Measurements from ENCODE around the gene CD22. TPM values are rescaled to one million over a fixed set of nuclear protein-coding genes. Genes with fewer than 3 reads are reported as not detected.
"Not testable (repeated sequence)": the region's sequence is repeated elsewhere in the genome, so short reads cannot be mapped to it uniquely, and the experiment has no call there.

Gene CD22
- total RNA-seq, 1 experiment from 2014 or later = 0.56 TPM

DNA sequence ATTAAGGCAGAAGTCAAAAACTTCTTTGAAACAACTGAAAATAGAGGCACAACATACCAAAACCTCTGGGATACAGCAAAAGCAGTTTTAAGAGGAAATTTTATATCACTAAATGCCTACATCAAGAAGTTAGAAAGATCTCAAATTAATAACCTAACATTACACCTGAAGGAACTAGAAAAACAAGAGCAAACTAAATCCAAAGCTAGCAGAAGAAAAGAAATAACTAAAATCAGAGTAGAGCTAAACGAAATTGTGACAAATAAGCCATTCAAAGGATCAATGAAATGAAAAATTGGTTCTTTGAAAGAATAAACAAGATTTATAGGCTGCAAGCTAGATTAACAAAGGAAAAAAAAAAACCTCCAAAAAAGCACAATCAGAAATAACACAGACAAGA lies 39.4 kb downstream of the CD22 start:
- Mint-ChIP-seq H3K27ac (ENCODE audit: low read depth, unreplicated experiment) (no peak overlapping the region), H3K36me3 (ENCODE audit: insufficient read depth, unreplicated experiment) (no peaks in the 10 kb centered on the region), H3K9me3 (ENCODE audit: unreplicated experiment) (no peaks in the 10 kb centered on the region), H3K4me3 (ENCODE audit: unreplicated experiment) (no peak overlapping the region), H3K27me3 (ENCODE audit: insufficient read depth, unreplicated experiment) (peaks cover 74% of the 10 kb centered on the region), H3K4me1 (ENCODE audit: insufficient read depth, unreplicated experiment) (no peaks in the 10 kb centered on the region)
- DNase-seq (ENCODE audit: unreplicated experiment) = no peak
- POLR2A ChIA-PET = no interaction called here
- TF ChIP-seq, protein P1, sequence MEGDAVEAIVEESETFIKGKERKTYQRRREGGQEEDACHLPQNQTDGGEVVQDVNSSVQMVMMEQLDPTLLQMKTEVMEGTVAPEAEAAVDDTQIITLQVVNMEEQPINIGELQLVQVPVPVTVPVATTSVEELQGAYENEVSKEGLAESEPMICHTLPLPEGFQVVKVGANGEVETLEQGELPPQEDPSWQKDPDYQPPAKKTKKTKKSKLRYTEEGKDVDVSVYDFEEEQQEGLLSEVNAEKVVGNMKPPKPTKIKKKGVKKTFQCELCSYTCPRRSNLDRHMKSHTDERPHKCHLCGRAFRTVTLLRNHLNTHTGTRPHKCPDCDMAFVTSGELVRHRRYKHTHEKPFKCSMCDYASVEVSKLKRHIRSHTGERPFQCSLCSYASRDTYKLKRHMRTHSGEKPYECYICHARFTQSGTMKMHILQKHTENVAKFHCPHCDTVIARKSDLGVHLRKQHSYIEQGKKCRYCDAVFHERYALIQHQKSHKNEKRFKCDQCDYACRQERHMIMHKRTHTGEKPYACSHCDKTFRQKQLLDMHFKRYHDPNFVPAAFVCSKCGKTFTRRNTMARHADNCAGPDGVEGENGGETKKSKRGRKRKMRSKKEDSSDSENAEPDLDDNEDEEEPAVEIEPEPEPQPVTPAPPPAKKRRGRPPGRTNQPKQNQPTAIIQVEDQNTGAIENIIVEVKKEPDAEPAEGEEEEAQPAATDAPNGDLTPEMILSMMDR (IDR thresholded peaks at IDR 0.05; ENCODE audit: unreplicated experiment) = no peak
- BruUV-seq (replicated peaks) = no TSS peak
- intact Hi-C loops (cut with micrococcal nuclease) = no loop called here
- CTCF ChIA-PET = no interaction called here

GRCh38 chr19:35369522-35369921 lies 40.5 kb downstream of the CD22 start:
- no TSS peak for BruUV-seq (replicated peaks)
- no peak for DNase-seq (ENCODE audit: unreplicated experiment)
- CTCF ChIA-PET = no interaction called here
- Mint-ChIP-seq H3K4me1 (ENCODE audit: insufficient read depth, unreplicated experiment) (no peaks in the 10 kb centered on the region), H3K4me3 (ENCODE audit: unreplicated experiment) (no peak overlapping the region), H3K36me3 (ENCODE audit: insufficient read depth, unreplicated experiment) (no peaks in the 10 kb centered on the region), H3K27me3 (ENCODE audit: insufficient read depth, unreplicated experiment) (peaks cover 74% of the 10 kb centered on the region), H3K27ac (ENCODE audit: low read depth, unreplicated experiment) (no peak overlapping the region), H3K9me3 (ENCODE audit: unreplicated experiment) (no peaks in the 10 kb centered on the region)
- intact Hi-C loops (cut with micrococcal nuclease) = no loop called here
- TF ChIP-seq, protein P1 (IDR thresholded peaks at IDR 0.05; ENCODE audit: unreplicated experiment) = no peak
- POLR2A ChIA-PET = no interaction called here

DNA sequence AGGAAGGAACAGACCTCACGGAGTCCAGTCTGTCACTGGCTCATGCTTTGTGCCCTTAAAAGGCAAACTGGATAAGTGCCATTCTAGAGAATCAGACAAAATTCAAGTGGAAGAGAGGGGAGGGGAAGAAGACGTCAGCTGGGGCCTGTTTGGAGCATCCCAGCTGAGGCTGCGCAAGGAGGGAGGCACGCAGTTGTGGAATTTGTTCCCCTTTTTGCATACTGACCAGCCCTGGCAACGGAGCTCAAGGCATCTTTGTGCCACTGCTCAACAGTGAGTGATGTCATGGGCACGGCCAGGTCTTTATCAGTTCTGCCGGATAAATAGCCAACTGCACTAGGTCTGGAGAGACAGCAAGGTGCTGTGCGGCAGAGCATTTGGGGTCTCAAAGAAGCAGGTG lies 41.7 kb downstream of the CD22 start, which contains the start of gene GPR42:
GPR42 (plus strand) TSS at position 347 of the 400 bp plus-strand sequence. CDS start 292 bp downstream, outside the sequence.
- ChIA-PET POLR2A (no interaction called here), CTCF (no interaction called here)
- intact Hi-C loops (cut with micrococcal nuclease) = no loop called here
- H3K27me3 Mint-ChIP-seq (ENCODE audit: insufficient read depth, unreplicated experiment) = peaks cover 76% of the 10 kb centered on the region
- no peaks in the 10 kb centered on the region for H3K36me3 Mint-ChIP-seq (ENCODE audit: insufficient read depth, unreplicated experiment)
- H3K4me1 Mint-ChIP-seq (ENCODE audit: insufficient read depth, unreplicated experiment) = no peaks in the 10 kb centered on the region
- H3K4me3 Mint-ChIP-seq (ENCODE audit: unreplicated experiment) = no peak within 1 kb of the TSS
- no peak within 1 kb of the TSS for H3K27ac Mint-ChIP-seq (ENCODE audit: low read depth, unreplicated experiment)
- H3K9me3 Mint-ChIP-seq (ENCODE audit: unreplicated experiment) = no peaks in the 10 kb centered on the region
- BruUV-seq (replicated peaks) = no TSS peak
- TF ChIP-seq, protein P1 (IDR thresholded peaks at IDR 0.05; ENCODE audit: unreplicated experiment) = no peak
- no peak for DNase-seq (ENCODE audit: unreplicated experiment)

DNA sequence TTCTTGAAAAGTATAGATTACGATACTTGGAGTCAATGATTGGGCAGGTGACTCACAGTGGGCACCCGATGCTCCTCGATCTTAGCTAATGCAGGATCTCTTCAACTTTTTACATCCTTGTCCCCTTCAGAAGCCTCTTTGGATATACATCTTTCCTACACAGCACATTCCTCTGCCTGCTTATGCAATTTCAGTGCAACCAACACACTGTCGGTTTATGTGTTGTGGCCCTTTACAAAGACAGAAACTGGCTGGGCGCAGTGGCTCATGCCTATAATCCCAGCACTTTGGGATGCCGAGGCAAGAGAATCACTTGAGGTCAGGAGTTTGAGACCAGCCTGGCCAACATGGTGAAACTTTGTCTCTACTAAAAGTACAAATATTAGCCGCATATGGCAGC lies 44.5 kb downstream of the CD22 start:
- POLR2A ChIA-PET = no interaction called here
- no peak overlapping the region for H3K27ac Mint-ChIP-seq (ENCODE audit: low read depth, unreplicated experiment)
- H3K4me3 Mint-ChIP-seq (ENCODE audit: unreplicated experiment) = no peak overlapping the region
- TF ChIP-seq, protein P1 (IDR thresholded peaks at IDR 0.05; ENCODE audit: unreplicated experiment) = no peak
- no peaks in the 10 kb centered on the region for H3K9me3 Mint-ChIP-seq (ENCODE audit: unreplicated experiment)
- intact Hi-C loops (cut with micrococcal nuclease) = no loop called here
- peaks cover 55% of the 10 kb centered on the region for H3K27me3 Mint-ChIP-seq (ENCODE audit: insufficient read depth, unreplicated experiment)
- BruUV-seq (replicated peaks) = no TSS peak
- no peaks in the 10 kb centered on the region for H3K4me1 Mint-ChIP-seq (ENCODE audit: insufficient read depth, unreplicated experiment)
- H3K36me3 Mint-ChIP-seq (ENCODE audit: insufficient read depth, unreplicated experiment) = no peaks in the 10 kb centered on the region
- CTCF ChIA-PET = no interaction called here
- no peak for DNase-seq (ENCODE audit: unreplicated experiment)

DNA sequence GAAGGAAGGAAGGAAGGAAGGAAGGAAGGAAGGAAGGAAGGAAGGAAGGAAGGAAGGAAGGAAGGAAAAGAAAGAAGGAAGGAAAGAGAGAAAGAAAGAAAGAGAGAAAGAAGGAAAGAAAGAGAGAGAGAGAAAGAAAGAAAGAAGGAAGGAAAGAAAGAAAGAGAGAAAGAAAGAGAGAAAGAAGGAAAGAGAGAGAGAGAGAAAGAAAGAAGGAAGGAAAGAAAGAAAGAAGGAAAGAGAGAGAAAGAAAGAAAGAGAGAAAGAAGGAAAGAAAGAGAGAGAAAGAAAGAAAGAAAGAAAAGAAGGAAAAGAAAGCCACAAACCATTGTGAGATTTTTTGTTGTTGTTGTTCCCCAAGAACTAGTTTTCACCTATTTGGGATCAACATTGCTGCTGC lies 45.0 kb downstream of the CD22 start:
- H3K4me1 Mint-ChIP-seq (ENCODE audit: insufficient read depth, unreplicated experiment); H3K9me3 Mint-ChIP-seq (ENCODE audit: unreplicated experiment); H3K27ac Mint-ChIP-seq (ENCODE audit: low read depth, unreplicated experiment); H3K36me3 Mint-ChIP-seq (ENCODE audit: insufficient read depth, unreplicated experiment); BruUV-seq (replicated peaks); H3K4me3 Mint-ChIP-seq (ENCODE audit: unreplicated experiment); intact Hi-C loops (cut with micrococcal nuclease); CTCF ChIA-PET; DNase-seq (ENCODE audit: unreplicated experiment); POLR2A ChIA-PET: not testable (repeated sequence)
- peaks cover 50% of the 10 kb centered on the region for H3K27me3 Mint-ChIP-seq (ENCODE audit: insufficient read depth, unreplicated experiment)

All from MCF 10A (cell line).